GM21723 (cell line): ENCODE measurements around the gene EFCAB6.

Source experiments
- ATAC-seq: cut with Tn5 transposase; IDR thresholded peaks from one replicate; pipeline ENCODE4 v1.9.1; 2021; ENCODE audit warnings: mild to moderate bottlenecking, moderate library complexity; ENCODE audit not compliant: unreplicated experiment

The EFCAB6 gene

DNA sequence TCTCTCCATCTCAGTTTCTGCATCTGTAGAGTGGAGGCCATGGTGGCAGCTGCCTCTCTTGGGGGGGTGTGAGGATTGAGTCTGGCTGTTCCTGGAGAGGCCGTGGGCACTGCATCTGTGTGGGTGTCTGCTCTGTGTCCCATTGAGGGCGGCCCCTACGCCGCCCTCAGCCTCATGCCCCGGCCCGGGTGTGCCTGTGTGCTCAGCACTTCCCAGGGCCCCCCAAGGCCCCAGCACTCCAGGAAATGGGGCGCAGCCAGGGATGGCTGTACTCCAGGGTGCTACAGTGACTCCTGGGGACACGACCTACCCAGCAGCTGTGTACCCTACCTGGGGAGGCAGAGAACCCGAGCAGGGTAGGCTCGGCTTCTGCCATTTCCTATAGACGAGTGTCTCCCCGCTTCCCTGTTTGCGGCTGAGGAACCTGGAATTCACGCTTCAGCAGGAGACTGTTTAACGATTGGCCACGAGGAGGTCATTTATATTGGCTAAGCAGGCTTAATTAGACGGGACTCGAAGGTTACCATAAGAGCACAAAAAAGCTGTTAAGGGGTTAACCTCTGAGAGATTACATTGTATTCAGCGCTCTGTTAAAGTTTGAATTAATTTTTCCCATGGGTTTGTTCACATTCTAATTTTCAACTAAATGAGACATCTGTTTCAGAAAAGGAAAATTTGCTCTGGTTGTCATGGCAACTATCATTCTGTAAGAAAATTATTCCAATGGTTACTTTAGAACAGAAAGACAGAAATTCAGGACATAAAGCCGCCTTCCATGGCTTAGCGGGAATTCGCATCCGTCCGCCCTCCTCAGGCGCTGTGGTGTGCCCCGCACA, 323.9 kb downstream of the EFCAB6 start:
- ATAC-seq: no peak

DNA sequence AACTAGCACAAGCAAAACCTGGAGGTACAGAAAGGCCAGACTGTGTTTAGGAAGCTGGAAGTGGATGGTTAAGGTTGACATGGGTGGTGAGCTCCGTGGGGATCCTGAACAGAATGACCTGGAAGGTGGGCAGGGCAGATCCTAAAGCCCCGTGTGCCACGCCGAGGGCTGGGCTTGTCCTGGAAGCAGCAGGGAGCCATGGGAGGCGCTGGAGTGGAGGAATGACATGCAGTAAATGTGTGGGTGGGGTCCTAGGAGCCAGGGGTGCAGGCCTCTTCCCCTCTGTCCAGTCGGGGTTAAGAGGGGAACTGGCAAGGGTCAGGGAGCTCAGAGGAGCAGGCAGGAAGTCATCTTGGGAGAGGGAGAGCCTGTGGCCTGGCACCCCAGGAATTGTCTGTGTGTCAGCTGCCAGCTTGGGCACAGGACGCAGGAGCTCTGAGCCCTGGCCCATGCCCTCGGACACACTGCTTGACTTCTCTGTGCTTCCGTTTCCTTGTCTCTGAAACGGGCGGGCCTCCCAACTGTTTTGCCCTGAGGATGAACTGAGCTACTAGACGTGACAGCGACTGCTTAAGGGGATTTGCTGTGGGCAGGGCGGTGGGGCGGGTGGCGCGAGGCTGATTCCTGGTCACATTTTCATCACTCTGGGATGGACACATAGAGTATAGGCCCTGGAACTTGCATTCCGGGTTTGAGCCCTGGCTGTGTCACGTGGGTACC, 324.6 kb downstream of the EFCAB6 start:
- no peak for ATAC-seq

DNA sequence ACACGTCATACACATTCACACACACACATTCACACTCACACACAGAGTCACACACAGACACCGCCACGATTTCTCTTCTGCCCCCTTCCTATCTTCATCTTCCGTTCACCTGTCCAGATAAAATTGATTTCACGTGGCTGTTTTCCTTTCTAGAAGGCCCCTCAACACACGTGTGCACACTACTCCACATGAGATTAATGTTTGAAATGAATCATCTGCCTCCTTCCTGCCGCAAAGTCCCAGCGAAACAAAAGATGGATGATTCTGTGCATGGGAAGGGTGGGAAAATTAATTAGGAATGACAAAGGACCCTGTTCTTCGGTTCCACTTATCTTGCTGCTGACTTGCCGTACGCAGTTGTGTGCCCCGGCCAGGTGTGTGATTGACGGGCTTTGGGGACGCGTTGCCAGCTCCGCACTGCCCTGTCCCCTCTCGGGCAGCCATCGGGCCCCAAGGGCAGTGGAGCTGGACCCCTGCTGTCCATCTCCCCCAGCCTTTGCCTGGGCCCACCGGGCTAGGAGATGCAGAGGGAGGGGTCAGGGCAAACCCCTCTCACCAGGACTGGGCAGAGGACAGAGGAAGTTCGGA, 326.5 kb downstream of the EFCAB6 start:
- no peak for ATAC-seq

DNA sequence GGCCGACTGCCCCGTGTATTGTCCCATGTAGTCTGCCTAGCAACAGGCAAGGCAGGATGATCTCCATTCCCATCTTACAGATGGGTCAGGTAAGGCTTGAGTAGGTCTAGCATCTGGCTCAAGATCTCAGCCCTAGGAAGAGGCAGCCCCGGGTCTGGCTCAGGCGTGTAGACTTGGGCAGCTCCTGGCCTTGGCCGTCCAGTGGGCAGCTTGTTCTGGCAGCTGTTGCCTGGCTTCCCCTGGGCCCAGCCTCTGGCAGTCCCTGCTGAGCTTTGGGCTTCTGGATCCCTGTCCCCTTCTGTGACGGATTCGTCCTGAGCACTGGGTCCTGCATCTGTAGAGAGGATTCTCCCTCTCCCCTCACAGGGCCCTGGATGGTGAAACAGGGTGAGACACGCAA, 327.9 kb downstream of the EFCAB6 start:
- ATAC-seq: no peak

DNA sequence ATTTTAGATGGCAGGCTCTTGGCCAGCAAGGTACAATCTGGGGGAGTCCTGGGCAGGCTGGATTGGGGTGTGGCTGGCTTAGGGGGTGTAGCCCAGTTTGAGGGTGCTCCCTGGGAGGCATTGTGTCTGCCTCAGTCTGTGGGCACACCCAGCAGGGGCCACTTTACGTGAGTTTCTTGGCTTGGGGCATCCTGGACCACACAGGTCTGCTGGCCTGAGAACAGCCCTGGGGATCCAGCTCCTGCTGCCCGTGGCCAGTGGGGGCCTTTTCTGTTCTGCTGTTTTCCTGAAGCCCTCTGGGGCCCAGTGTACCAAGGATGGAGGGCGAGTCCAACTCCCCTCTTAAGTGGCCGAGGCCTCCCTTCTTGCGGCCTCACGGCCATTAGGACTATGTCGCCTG, 328.4 kb downstream of the EFCAB6 start:
- ATAC-seq: no peak

DNA sequence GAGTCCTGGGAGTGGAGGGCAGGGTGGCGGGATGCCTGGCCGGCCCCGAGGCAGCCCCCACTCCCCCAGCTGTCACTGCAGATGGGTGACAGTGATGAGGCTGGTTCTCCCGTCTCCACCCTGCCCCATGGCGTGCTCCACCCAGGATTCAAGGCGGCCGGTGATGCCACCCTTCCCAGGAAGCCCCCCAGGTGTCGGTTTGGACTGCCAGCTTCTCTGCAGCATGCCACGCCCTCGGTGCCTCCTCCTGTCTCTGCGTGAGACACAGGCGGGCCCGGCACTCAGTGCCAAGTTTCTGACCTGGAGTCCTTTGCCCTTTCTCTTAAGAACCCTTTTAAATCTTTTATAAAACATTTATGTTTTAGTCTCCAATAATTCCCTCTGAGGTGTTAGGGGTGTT, 328.8 kb downstream of the EFCAB6 start:
- no peak for ATAC-seq

DNA sequence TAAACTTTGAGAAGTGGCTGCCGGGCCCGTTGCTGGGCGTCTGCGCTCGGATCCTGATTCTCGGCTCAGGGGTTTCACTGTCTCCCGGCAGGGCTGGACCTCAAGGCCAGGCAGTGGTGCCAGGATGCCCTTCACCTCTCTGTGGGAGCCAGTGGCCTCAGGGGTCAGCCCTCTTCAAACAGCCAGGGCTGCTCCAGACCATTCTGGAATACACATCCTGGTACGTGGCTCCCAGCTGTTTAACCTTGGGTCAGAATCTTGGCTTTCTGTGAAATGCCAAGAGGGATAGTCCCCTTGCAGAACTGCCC, 329.8 kb downstream of the EFCAB6 start:
- ATAC-seq: no peak

DNA sequence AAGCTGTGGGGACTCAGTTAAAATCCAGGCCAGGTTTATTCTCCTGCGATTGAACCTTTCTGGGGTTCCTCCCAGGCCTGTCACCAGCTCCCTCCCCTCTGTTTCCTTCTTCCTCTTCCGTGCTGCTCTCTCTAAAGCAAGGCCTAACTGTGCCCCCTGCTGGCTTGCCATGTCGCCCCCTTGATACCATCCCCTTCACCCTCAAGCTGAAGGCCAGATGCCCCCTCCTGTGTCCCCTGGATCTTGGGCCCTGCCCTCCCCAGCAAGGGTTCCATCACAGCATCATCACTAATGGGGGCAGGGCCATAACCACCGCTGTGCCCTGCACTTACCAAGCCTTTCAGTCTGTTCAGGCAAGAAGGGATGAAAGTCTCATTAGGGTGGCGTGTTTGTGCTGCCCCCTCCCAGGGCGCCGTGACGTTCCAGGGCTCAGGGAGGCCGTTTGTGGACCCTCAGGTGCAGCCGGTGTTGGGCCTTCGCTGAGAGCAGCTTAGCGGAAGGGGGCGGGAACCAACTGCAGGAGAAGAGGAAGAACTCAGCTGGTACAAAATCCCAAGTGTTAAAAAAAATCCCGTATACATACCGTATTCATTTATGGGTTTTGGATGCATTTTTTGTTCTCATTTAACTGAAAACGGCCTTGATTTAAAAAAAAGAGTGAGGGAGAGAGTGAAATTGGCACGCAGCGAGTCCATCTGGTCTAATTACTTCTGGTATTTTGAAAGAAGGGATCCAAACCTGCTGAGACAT, 330.4 kb downstream of the EFCAB6 start:
- no peak for ATAC-seq

DNA sequence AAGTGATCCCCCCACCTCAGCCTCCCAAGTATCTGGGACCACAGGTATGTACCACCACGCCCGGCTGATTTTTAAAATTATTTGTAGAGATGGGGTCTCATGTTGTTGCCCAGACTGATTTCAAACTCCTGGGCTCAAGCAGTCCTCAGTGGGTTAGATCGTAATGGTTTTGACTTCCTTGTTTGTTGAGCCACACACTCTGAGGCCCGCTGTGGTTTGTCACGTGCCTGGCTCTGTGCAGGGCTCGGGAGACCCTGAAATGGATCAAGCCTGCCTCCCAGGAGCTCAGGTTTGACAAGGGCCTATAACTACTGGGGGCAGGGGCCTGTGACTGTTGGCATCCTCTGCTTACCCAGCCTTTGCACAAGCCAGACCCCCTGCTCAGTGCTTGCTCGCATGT, 332.1 kb downstream of the EFCAB6 start:
- no peak for ATAC-seq

DNA sequence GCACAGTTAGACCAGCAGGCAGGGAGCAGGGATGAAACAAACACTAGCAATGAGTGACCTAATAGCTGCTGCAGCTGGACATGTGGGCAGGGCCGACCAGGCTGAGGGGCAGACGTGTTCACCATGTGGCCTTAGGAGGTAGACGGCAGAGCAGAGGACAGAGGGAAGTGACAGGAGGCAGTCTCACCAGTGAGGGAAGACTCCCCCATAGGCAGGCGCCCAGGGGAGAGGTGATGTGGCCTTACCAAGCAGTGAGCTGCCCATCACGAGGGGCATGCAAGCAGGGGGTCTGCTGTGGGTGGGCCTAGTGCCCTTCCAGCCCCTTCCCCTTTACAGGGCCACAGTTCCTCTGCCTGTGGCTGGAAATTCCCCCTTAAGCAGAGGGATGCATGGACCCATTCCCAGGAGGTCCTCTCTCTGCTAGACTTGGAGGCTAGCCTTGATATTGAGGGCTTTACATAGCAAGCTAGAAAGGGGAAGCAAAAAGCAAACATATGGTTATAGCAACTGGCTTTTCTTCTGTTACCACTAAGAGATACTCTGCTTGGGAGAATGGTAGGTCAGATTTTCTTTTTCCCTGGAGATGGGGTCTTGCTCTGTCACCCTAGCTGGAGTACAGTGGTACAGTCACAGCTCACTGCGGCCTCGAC, 332.7 kb downstream of the EFCAB6 start:
- ATAC-seq: no peak
